ENCODE measurements around the gene ZNF418.
"Not testable (repeated sequence)": the region's sequence is repeated elsewhere in the genome, so short reads cannot be mapped to it uniquely, and the experiment has no call there.

The ZNF418 gene

DNA sequence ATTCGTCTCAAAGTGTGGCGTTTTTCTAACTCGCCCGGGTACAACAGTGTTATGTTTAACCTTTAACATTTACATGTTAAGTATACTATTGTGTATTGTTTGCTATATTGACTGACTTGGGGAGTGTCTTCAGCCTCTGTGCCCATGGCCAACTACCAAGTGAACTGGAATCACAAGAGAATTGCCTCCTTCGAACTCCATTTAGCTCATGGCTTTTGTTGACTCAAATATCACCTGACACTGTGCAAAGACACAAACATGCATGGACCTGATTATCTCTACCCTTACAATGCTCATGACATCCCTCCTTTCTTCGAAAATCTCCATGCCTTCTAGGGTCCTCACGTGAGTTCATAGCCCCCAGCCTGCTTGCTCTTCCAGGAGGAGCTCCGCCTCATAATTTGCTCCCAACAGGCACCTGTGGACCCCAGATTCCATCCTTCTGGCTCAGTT is 47.1 kb downstream of the ZNF418 start:
- H3K4me3 ChIP-seq (ENCODE audit: low read length), result peak overlapping the region; percentile 96
- no peaks in the 10 kb centered on the region for H3K4me1 ChIP-seq (ENCODE audit: control insufficient read depth, insufficient read depth, low read length)
- H3K36me3 ChIP-seq (ENCODE audit: insufficient read depth, low read length), result no peaks in the 10 kb centered on the region
- peak overlapping the region; percentile 91 for H3K4me2 ChIP-seq (ENCODE audit: low read length)
- H3K9me3 ChIP-seq (replicated peaks; ENCODE audit: low read length), result no peaks in the 10 kb centered on the region
- peak overlapping the region; percentile 85 for H3K9ac ChIP-seq (ENCODE audit: low read depth, low read length)
- H3K27me3 ChIP-seq (ENCODE audit: control insufficient read depth, insufficient read depth, low read length), result no peaks in the 10 kb centered on the region

DNA sequence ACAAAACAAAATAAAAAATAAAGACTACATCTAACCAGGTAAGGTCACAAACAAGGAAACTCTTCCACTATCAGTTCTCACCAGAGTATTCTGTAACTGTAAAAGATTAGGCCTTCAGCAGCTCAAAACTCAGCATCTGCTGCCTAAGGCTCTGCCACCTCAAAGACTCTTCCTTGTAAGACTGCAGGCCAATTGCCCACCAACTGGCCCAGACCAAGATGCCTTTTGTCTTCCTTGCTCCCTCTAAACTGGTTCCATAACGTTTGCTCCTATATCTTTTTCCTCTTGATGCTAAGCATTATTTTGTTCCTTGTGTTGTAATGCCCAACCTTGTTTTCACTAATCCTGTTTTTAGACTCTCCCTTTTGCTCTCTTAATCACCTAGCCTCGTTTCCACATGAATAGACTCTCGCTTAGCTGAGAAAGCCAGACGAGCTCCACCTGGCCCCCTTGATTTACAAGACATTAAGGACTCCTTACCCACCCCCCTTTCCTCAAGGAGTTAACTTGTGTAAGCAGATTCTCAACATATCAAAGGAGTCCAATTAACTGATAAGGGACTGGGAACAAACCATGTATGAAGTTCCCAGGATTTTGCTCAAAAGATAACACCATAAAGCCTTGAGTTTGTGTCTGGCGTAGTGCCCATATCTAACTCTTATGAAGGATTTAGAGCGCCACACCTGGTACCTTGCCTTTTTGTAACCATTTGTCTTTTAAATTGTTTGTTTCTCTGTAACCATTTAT is 47.8 kb downstream of the ZNF418 start:
- peak overlapping the region; percentile 85 for H3K9ac ChIP-seq (ENCODE audit: low read depth, low read length)
- H3K4me1 ChIP-seq (ENCODE audit: control insufficient read depth, insufficient read depth, low read length), result no peaks in the 10 kb centered on the region
- H3K4me3 ChIP-seq (ENCODE audit: low read length), result peak overlapping the region; percentile 96
- H3K36me3 ChIP-seq (ENCODE audit: insufficient read depth, low read length), result no peaks in the 10 kb centered on the region
- peak overlapping the region; percentile 91 for H3K4me2 ChIP-seq (ENCODE audit: low read length)
- H3K27me3 ChIP-seq (ENCODE audit: control insufficient read depth, insufficient read depth, low read length), result no peaks in the 10 kb centered on the region
- H3K9me3 ChIP-seq (replicated peaks; ENCODE audit: low read length), result no peaks in the 10 kb centered on the region

DNA sequence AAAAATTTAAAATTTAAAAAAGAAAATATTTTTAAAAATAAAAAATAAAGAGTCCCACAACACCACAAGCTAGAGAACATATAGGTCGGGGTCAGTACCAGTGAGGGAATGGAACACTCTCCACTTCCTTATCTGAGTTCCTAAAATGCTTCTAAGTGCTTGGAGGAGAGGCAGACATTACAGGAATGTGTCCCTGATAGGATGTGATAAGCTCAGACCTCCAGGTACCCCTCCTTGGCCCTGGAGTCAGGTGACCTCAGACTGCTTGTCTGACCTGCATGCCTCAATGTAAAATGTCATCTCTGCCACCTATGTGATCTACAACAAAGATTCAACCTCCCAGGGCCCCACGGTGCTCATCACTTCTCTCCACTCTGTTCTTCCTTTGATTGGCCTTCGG is 49.2 kb downstream of the ZNF418 start:
- Histone ChIP-seq H3K9me3 (replicated peaks; ENCODE audit: low read length) (no peaks in the 10 kb centered on the region), H3K4me3 (ENCODE audit: low read length) (no peak overlapping the region), H3K9ac (ENCODE audit: low read depth, low read length) (no peak overlapping the region), H3K27me3 (ENCODE audit: control insufficient read depth, insufficient read depth, low read length) (no peaks in the 10 kb centered on the region), H3K4me1 (ENCODE audit: control insufficient read depth, insufficient read depth, low read length) (no peaks in the 10 kb centered on the region), H3K4me2 (ENCODE audit: low read length) (no peak overlapping the region), H3K36me3 (ENCODE audit: insufficient read depth, low read length) (no peaks in the 10 kb centered on the region)

DNA sequence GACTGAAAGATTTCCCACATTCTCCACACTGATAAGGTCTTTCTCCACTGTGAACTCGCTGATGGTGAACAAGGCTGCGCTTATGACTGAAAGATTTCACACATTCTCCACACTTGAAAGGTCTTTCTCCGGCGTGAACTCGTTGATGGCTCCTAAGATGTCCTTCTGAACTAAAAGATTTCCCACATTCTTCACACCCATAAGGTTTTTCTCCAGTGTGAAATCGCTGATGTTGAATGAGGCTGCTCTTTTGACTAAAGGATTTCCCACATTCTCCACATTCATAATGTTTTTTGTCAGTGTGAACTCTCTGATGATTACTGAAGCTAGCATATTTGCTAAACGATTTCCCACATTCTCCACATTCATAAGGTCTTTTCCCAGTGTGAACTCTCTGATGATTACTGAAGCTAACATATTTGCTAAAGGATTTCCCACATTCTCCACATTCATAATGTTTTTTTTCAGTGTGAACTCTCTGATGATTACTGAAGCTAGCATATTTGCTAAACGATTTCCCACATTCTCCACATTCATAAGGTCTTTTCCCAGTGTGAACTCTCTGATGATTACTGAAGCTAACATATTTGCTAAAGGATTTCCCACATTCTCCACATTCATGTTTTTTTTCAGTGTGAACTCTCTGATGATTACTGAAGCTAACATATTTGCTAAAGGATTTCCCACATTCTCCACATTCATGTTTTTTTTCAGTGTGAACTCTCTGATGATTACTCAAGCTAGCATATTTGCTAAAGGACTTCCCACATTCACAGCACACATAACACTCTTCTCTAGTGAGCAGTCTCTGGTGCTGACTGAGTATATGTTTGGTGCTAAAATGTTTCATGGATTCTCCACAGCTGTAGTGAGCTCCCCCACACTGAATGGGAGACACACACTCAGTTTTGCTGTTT is 61.1 kb downstream of the ZNF418 start:
- H3K27me3 ChIP-seq (ENCODE audit: control insufficient read depth, insufficient read depth, low read length); H3K4me3 ChIP-seq (ENCODE audit: low read length); H3K9ac ChIP-seq (ENCODE audit: low read depth, low read length); H3K4me2 ChIP-seq (ENCODE audit: low read length); H3K4me1 ChIP-seq (ENCODE audit: control insufficient read depth, insufficient read depth, low read length): not testable (repeated sequence)
- Histone ChIP-seq H3K9me3 (replicated peaks; ENCODE audit: low read length) (peaks cover 31% of the 10 kb centered on the region), H3K36me3 (ENCODE audit: insufficient read depth, low read length) (peaks cover 56% of the 10 kb centered on the region)

DNA sequence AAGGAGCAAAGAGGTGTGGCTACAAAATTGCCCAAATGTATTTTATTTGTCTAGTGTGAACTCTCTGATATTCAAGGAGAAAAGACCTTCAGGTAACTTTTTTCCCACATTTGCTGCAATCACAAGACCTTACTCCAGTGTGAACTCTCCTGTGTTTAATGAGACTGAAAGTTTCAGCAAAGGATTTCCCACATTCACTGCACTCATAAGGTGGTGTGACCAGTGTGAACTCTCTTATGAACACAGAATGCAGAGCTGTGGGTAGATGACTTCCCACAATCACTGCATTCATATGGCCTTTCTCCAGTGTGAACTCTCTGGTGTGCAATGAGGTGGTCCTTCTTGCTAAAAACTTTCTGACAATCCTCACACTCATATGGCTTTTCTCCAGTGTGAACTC is 62.8 kb downstream of the ZNF418 start:
- peaks cover 36% of the 10 kb centered on the region for H3K9me3 ChIP-seq (replicated peaks; ENCODE audit: low read length)
- H3K36me3 ChIP-seq (ENCODE audit: insufficient read depth, low read length), result peaks cover 60% of the 10 kb centered on the region
- H3K4me1 ChIP-seq (ENCODE audit: control insufficient read depth, insufficient read depth, low read length), result no peaks in the 10 kb centered on the region

More for the DNA sequence above, 62.8 kb downstream of the ZNF418 start:
- no peak overlapping the region for H3K9ac ChIP-seq (ENCODE audit: low read depth, low read length)
- H3K4me2 ChIP-seq (ENCODE audit: low read length), result no peak overlapping the region
- no peaks in the 10 kb centered on the region for H3K27me3 ChIP-seq (ENCODE audit: control insufficient read depth, insufficient read depth, low read length)
- H3K4me3 ChIP-seq (ENCODE audit: low read length), result no peak overlapping the region

Measured in skeletal muscle satellite cell (primary cell).